ENCODE measurements around the gene MRC1. TPM values are rescaled to one million over a fixed set of nuclear protein-coding genes. Genes with fewer than 3 reads are reported as not detected.

The MRC1 gene
- total RNA-seq, 1 experiment from 2014 or later, result 0.07 TPM

GRCh38 chr10:17814973-17815372 is 5.8 kb downstream of the MRC1 start:
- no peak for DNase-seq

GRCh38 chr10:17816199-17816598 is 7.1 kb downstream of the MRC1 start:
- ChIA-PET POLR2A (ENCODE audit: unreplicated experiment) (no interaction called here), CTCF (no interaction called here)
- H3K4me2 ChIP-seq, result no peak overlapping the region
- no peak overlapping the region for H3K4me3 ChIP-seq
- no peaks in the 10 kb centered on the region for H3K9me2 ChIP-seq (ENCODE audit: insufficient read depth)
- no peaks in the 10 kb centered on the region for H3K79me2 ChIP-seq (ENCODE audit: low read depth)
- TF ChIP-seq EZH2 (IDR thresholded peaks at IDR 0.05; ENCODE audit: low read depth) (no peak), CTCF (conservative IDR thresholded peaks at IDR 0.05) (no peak)
- H3K27me3 ChIP-seq (ENCODE audit: insufficient read depth, low read depth), result no peaks in the 10 kb centered on the region
- no peak for DNase-seq
- no peaks in the 10 kb centered on the region for H3F3A ChIP-seq (ENCODE audit: insufficient read depth, low read depth)
- no peaks in the 10 kb centered on the region for H3K4me1 ChIP-seq (replicated peaks; ENCODE audit: insufficient read depth)
- intact Hi-C loops (cut with micrococcal nuclease; ENCODE audit: unreplicated experiment), result no loop called here
- H2AFZ ChIP-seq, result no peak overlapping the region
- no peaks in the 10 kb centered on the region for H4K20me1 ChIP-seq (ENCODE audit: insufficient read depth)
- BruUV-seq (replicated peaks), result no TSS peak
- H3K27ac ChIP-seq, result no peak overlapping the region
- no peaks in the 10 kb centered on the region for H3K36me3 ChIP-seq (ENCODE audit: low read depth)
- H3K9me3 ChIP-seq (ENCODE audit: insufficient read depth, low read depth), result no peaks in the 10 kb centered on the region

More at GRCh38 chr10:17814973-17815372, 5.8 kb downstream of the MRC1 start:
- Histone ChIP-seq H2AFZ (no peak overlapping the region), H3K4me1 (replicated peaks; ENCODE audit: insufficient read depth) (no peaks in the 10 kb centered on the region), H3K9me2 (ENCODE audit: insufficient read depth) (no peaks in the 10 kb centered on the region), H3K36me3 (ENCODE audit: low read depth) (no peaks in the 10 kb centered on the region), H3F3A (ENCODE audit: insufficient read depth, low read depth) (no peaks in the 10 kb centered on the region), H4K20me1 (ENCODE audit: insufficient read depth) (no peaks in the 10 kb centered on the region), H3K9me3 (ENCODE audit: insufficient read depth, low read depth) (no peaks in the 10 kb centered on the region), H3K4me3 (no peak overlapping the region), H3K27me3 (ENCODE audit: insufficient read depth, low read depth) (no peaks in the 10 kb centered on the region), H3K4me2 (no peak overlapping the region), H3K27ac (no peak overlapping the region), H3K79me2 (ENCODE audit: low read depth) (no peaks in the 10 kb centered on the region)
- intact Hi-C loops (cut with micrococcal nuclease; ENCODE audit: unreplicated experiment), result no loop called here
- no TSS peak for BruUV-seq (replicated peaks)
- TF ChIP-seq EZH2 (IDR thresholded peaks at IDR 0.05; ENCODE audit: low read depth) (no peak), CTCF (conservative IDR thresholded peaks at IDR 0.05) (no peak)
- CTCF ChIA-PET, result no interaction called here
- POLR2A ChIA-PET (ENCODE audit: unreplicated experiment), result no interaction called here

GRCh38 chr10:17817316-17817715 is 8.2 kb downstream of the MRC1 start:
- DNase-seq, result no peak
- H2AFZ ChIP-seq, result no peak overlapping the region
- H3K27me3 ChIP-seq (ENCODE audit: insufficient read depth, low read depth), result no peaks in the 10 kb centered on the region
- no peaks in the 10 kb centered on the region for H3K36me3 ChIP-seq (ENCODE audit: low read depth)
- no peak overlapping the region for H3K27ac ChIP-seq
- H3K4me3 ChIP-seq, result no peak overlapping the region
- no peaks in the 10 kb centered on the region for H3K4me1 ChIP-seq (replicated peaks; ENCODE audit: insufficient read depth)
- no peaks in the 10 kb centered on the region for H4K20me1 ChIP-seq (ENCODE audit: insufficient read depth)
- ChIA-PET POLR2A (ENCODE audit: unreplicated experiment) (no interaction called here), CTCF (no interaction called here)
- H3K79me2 ChIP-seq (ENCODE audit: low read depth), result no peaks in the 10 kb centered on the region
- no peak for TF ChIP-seq CTCF (conservative IDR thresholded peaks at IDR 0.05)
- H3K9me3 ChIP-seq (ENCODE audit: insufficient read depth, low read depth), result no peaks in the 10 kb centered on the region
- H3K9me2 ChIP-seq (ENCODE audit: insufficient read depth), result no peaks in the 10 kb centered on the region
- intact Hi-C loops (cut with micrococcal nuclease; ENCODE audit: unreplicated experiment), result no loop called here
- no peak overlapping the region for H3K4me2 ChIP-seq
- no TSS peak for BruUV-seq (replicated peaks)
- no peaks in the 10 kb centered on the region for H3F3A ChIP-seq (ENCODE audit: insufficient read depth, low read depth)
